SKM-1 treated with dmso at 0.1 percent for 144 hours (cell line): ENCODE data around the gene RASD1.
A peak's percentile ranks its signal among the peaks of the same experiment; 100 is the strongest.

ENCODE experiments used
- DNase-seq: peaks from one replicate; lab custom pipeline; 2025; ENCODE audit not compliant: unreplicated experiment; lab: John Stamatoyannopoulos, UW

RASD1 gene

DNA sequence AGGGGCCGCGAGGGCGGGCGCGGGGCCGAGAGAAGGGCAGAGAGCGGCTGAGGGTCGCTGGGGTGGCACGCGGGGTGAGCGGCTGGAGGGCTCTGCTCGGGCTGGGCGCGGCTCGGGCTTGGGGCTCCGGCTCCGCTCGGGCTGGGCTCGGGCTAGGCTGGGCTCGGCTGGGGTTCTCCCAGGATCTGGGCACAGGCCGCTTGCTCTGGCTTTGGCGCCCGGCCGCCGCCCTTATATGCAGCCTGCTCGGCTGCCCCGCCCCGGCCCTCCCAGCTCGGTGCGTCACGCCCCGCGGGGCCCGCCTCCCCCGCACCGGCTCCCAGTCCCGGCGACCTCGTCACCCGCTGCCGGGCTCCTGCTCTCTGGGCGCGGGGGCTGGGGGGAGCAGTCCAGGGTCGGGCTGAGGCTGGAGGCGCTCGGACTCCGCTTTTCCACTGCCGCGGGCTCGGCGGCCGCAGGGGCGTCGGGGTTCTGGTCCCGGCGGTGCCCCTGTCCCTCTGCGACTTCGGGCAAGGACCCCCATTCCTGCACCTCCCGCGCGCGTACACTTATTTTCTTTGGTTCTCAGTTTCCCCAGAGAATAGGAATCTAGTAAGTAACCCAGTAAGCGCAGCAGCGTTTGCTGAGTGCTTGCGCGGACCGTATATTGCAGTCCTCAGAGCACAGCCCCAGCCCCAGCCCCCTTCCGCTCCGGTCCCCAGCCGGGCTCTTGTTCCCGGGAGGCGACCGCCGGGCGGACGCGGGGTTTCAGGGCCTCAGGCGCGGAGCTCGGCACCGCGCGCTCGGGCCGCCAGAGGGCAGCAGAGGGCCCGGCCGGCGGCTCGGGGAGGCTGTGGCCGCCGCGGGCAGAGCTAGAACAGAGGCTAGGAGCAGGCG, at the start of gene RASD1:
TSS of gene RASD1 (minus strand) at position 207 of the 876 bp plus-strand sequence. CDS start 214 bp downstream, outside the sequence.
- peak; percentile 69 for DNase-seq

GRCh38 chr17:17545984-17546383, 49.8 kb upstream of the RASD1 start:
- DNase-seq: no peak

DNA sequence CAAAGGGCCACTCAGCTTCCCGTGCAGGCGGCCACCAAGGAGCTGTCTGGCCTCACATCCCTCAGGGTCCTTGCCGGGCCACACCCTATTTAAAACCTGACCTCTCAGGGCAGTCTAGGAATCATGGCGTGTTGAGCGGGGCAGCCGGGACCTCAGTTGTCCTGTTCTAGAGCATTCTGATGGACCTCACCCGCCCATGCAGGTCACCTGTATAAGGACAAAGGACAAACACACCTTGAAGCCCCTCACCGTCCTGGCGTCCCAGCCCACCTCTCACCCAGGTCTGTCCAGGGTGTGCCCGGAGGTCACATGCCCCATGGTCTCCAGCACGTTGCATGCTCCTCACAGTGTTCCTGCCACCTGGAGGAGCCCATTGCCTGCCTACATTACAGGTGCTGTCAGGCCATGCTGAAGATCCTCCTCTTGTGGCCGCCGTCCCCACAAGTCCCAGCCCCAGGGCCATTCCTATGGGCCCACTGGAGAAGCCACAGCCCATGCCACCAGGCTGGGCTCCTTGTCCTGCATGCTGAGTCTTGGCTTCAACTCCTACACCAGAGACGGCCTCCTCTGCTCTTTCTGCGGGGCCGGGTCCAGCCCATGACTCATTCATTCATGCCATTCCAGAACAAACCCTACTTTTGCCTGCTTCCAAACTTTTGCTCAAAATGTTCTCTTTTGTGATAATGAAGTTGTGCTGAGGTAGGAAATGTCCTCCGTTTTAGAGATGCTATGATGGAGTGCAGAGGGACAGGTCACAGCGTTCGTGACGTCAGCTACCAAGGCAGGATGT, 49.0 kb upstream of the RASD1 start:
- no peak for DNase-seq

DNA sequence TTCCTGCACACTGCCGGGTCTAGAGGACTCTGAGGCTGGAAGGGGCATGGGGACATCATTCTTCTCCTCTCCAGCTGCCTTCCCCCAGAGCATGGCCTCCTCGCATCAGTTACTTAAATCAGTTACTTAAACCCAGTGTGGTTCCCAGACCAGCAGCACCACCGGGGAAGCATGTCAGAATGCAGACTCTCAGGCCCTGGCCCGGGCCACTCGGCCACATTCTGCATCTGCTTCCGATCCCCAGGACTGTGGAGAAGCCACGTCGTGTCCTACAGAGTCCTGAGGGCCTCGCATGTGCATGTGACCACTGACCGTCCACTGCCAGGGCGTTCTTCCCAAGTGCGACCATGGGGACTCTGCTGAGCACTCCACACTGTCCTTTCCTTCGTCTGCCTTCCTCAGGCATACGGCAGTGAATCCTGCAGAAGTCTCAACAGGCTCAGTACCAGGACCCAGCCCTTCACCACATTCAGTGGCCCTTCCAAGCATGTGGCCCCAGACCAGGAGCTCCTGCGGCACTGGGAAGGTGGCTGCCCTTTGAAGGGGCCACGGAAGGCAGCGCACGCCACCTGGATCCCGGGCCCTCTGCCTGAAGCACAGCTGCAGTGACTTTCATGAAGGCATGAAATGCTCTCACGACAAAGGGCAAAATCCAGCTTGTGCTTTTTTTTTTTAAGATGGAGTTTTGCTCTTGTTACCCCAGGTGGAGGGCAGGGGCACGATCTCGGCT, 46.9 kb upstream of the RASD1 start:
- DNase-seq: no peak

DNA sequence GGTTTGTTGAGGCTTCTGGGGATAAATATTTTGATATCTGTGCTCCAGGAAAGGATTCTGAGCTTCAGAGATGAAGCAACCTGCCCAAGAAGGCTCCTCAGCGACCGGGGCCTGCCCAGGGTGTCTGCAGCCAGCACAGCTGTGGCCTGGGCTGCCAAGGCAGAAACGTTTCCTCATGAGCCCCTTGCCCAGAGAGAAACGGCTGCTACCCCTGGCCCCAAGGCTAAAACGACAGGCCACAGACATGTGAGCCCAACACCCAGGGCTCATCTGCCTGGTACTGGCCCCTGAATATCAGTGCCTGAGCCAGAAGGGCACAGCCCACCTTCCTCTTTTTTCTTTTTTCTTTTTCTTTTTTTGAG, 45.4 kb upstream of the RASD1 start:
- DNase-seq: no peak

GRCh38 chr17:17540935-17541639, 44.9 kb upstream of the RASD1 start:
- no peak for DNase-seq

DNA sequence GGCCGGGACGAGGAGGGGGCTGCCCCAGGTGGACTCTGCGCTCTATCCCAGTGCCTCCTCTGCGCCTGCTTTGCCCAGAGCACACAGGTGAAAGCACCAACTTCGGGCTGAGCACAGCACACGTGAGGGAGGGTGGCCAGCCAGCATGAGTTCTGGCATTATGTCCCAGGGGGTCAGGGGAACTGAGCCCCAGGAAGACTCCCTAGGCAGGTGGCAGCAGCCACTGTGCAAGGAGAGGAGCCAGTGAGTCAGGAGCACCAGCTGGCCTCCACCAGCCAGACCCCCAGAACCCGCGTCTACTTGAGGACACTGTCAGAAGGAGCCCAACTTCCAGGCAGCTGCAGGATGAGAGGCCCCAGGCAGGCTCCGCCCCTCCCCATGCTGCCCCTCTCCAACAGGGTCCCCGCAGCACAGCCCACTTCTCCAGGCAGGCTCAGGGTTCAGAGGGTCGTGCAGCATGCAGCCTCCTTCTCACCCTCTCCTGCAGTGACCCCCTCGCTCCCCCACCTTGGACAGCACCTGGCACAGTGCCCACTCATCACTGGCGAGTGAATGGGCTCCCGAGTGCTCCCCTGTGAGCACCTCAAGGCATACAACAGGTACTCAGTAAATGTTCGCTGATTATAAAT, 44.2 kb upstream of the RASD1 start:
- DNase-seq: no peak

DNA sequence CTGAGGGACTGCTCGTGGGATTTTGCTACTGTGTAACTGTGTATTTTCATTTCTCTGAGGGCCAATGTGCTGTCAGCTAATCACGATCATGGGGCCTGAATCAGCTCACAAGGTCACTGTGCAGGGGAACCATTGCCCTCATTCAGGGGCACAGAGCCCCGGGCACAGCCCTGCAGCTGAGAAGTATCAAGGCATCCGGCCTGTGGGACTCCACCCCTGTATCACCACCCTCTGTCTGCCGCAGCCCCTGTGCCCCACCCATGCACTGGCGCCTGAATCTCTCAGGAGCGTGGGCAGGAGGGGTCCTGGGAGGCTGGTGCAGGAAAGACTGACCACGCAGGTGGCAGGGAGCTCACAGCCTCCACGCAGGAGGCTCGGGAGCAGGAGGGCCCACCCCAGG, 43.4 kb upstream of the RASD1 start:
- DNase-seq: no peak

GRCh38 chr17:17538417-17539391, 42.5 kb upstream of the RASD1 start:
- no peak for DNase-seq

DNA sequence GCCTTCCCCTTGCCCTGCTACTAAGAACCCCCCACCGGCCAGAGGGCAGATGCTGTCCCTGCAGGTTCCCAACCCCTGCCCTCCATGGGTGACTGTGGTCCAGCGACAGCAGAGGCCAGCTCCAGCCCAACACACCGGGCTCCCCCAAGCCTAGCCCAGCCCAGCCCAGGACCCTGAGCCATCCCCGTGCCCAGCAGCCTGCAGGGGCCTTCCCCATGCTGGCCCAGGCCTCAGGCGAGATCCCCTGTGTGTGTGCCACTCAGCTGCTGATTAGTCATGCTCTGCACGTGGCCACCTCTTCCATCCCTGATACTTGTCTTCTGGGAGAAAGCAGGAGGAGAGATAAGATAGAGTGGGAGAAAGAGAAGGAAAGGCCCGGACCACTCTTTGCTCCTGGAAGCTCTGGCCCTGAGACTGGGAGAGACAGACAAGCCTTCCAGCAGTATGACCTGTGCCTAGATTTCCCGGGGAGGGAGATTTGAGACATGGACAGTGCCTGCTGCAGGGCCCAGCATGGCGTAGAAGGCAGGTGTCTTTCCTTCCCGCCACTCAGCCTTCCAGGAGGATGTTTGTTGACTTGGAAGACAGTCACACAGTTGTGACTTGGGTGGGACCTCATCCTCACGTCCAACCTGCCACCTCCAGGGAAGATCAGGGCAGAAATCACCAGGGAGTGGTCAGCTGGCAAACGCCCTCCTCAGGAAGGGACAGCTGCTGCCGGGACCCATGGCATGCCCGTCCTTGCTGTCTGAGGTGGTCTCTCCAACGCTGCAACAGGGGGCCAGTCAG, 41.3 kb upstream of the RASD1 start:
- DNase-seq: no peak

DNA sequence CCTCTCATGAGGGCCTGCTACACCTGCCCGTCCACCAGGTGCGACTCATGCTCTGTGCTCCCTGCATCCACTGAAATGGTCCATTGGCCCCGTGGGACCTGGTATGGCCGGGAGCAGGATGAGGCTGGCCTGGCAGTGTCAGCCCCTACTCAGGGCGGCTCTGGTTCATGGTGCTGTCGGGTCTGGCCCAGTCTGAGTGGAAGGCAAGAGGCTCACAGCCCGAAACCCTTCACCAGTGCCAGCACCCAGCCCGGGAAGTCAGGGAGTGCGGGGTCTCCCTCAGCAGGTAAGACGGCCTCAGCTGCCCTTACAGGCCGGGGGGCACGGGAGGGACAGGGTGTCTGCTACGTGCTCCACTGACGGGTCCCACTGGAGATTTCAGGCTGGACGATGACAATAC, 40.5 kb upstream of the RASD1 start:
- DNase-seq: no peak

DNA sequence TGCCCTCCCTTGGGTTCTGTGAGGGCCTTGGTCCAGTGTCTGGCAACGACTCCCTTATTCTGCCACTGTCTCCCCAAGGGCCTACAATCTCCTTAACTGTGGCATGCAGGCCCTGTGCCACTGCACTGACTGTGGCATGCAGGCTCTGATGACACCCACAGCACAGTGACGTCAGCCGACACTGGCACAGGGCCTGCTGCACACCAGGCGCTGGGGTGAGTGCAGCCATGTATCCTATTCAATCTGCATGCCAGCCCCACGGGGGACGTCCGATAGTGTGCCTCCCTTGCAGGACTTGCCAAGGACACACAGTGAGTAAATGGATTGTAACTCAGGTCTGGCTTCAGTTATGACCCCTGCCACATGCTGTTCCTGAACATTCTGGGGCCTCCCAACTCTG, 39.8 kb upstream of the RASD1 start:
- DNase-seq: no peak

GRCh38 chr17:17533901-17534441, 37.8 kb upstream of the RASD1 start:
- no peak for DNase-seq

DNA sequence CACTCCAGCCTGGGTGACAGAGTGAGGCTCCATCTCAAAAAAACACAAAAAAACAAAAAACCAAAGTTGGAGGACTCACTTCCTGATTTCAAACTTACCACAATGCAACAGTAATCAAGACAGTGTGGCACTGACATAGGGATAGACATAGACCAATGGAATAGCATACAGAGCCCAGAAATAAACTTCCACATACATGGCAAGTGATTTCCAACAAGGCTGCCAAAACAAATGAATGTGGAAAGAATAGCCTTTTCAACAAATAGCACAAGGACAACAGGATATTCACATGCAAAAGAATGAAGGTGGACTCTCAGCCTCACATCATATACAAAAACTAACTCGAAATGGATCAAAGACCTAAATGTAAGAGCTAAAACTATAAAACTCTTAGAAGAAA, 36.8 kb upstream of the RASD1 start:
- no peak for DNase-seq

DNA sequence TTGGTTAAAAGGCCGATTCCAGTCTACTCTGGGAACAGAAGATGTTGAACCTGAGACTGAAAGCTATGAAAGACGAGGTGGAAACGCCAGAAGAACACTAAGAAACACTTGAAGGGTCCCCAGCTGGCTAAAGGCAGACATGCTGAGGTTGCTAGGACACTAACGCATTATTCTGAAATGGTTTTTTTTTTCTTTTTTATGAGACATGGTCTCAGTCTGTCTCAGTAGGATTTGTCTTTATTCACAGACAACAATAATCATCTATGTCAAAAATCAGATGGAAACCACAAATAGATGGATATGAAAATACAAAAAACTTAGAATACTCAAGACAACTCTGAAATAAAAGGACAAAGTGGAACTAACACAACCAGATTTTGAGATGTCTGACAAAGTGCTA, 35.0 kb upstream of the RASD1 start:
- DNase-seq: no peak

- no peak for DNase-seq
Measured at GRCh38 chr17:17528696-17529652, 32.8 kb upstream of the RASD1 start.

DNA sequence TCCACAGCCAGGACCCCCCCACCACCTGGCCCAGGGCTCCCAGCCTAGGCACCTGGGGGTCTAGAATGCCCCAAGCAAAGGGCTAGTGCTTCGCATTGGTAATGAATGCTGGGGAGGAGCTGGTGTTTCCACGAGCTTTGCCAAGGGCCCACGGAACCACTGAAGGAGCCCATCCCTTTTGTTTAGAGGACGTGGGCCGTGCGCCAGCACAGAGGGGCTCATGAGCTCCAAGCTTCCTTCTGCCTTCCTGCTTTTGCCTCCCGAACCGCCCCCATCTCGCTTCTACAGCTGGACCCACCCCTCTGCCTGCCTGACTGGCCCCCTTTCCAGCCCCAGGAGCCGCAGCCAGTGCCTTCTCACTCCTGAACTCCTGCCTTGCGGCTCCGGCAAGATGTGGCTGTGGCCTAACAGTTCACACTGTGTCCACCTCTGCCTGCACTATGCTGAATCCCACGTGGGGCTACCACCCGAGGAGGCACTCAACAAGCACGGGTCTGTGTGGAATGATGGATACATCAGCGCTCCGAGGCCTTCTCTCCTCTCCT, 31.8 kb upstream of the RASD1 start:
- no peak for DNase-seq
